A673 (cell line): Measurements from ENCODE around the gene TSKS. TPM values are rescaled to one million over a fixed set of nuclear protein-coding genes. Genes with fewer than 3 reads are reported as not detected.

ENCODE experiments used
- BruUV-seq: library from RNA; stranded (reverse); fragments of 400-500 nt; replicated peaks from 2 replicates; lab custom pipeline; 2021; lab: Mats Ljungman, UMichigan
- CTCF ChIA-PET: fragments of 300-600 bp; sonication (Branson Sonifier 250); formaldehyde crosslinking; loops from one replicate; lab custom pipeline; 2022; ENCODE audit warnings: antibody characterized with exemption; lab: Charles Lee
- POLR2A ChIA-PET: fragments of 300-600 bp; sonication (Branson Sonifier 250); formaldehyde crosslinking; loops from one replicate; lab custom pipeline; 2022; ENCODE audit warnings: antibody characterized with exemption; ENCODE audit not compliant: low non-redundant PET; lab: Charles Lee
- DNase-seq: peaks from one replicate; pipeline ENCODE4 v3.0.0-alpha.2; 2015; ENCODE audit warnings: low spot score
- H3K27ac ChIP-seq: fragments of 200-600 bp; sonication (generic); 2 replicates; pipeline ENCODE4 v1.5.1; 2016; ENCODE audit warnings: mixed run types, low read depth, mild to moderate bottlenecking, mixed read lengths, antibody characterized with exemption, low read length; ENCODE audit not compliant: poor library complexity, severe bottlenecking
- H3K27me3 ChIP-seq: fragments of 200-600 bp; sonication (generic); replicated peaks from 2 replicates; pipeline ENCODE4 v1.6.1; 2017; ENCODE audit warnings: mixed run types, low read depth, mild to moderate bottlenecking, mixed read lengths, antibody characterized with exemption, low read length; ENCODE audit not compliant: insufficient read depth, poor library complexity
- H3K36me3 ChIP-seq: fragments of 200-600 bp; sonication (generic); 2 replicates; pipeline ENCODE4 v1.6.1; 2016; ENCODE audit warnings: mixed run types, mild to moderate bottlenecking, mixed read lengths, antibody characterized with exemption, low read length; ENCODE audit not compliant: insufficient read depth, poor library complexity, severe bottlenecking
- H3K4me1 ChIP-seq: fragments of 200-600 bp; sonication (generic); 2 replicates; pipeline ENCODE4 v1.6.1; 2017; ENCODE audit warnings: mixed run types, mild to moderate bottlenecking, mixed read lengths, antibody characterized with exemption, low read length; ENCODE audit not compliant: insufficient read depth, poor library complexity, severe bottlenecking
- H3K4me3 ChIP-seq: fragments of 200-600 bp; sonication (generic); 2 replicates; pipeline ENCODE4 v1.5.1; 2016; ENCODE audit warnings: low read depth, mixed run types, mild to moderate bottlenecking, mixed read lengths, low read length; ENCODE audit not compliant: poor library complexity, severe bottlenecking
- H3K9me3 ChIP-seq: fragments of 200-600 bp; sonication (generic); 2 replicates; pipeline ENCODE4 v1.6.1; 2016; ENCODE audit warnings: mixed run types, low read depth, mild to moderate bottlenecking, mixed read lengths, antibody characterized with exemption, low read length; ENCODE audit not compliant: poor library complexity, severe bottlenecking
- CTCF ChIP-seq: fragments of 300-800, 200-600 bp; sonication (generic); conservative IDR thresholded peaks from 2 replicates; pipeline ENCODE4 v1.5.1; 2017; ENCODE audit warnings: low read depth, mild to moderate bottlenecking, antibody characterized with exemption, low read length, moderate library complexity, mixed read lengths
- EZH2 ChIP-seq: fragments of 200-600 bp; sonication (generic); IDR thresholded peaks from 2 replicates; pipeline ENCODE4 v1.6.1; 2017; ENCODE audit warnings: borderline replicate concordance, low read depth, mild to moderate bottlenecking, mixed read lengths, antibody characterized with exemption, low read length; ENCODE audit not compliant: poor library complexity, severe bottlenecking
- intact Hi-C: fragments of 100-400 bp; cut with micrococcal nuclease; formaldehyde crosslinking; loops from one replicate; pipeline ENCODE4 v1.10.0; 2022; ENCODE audit not compliant: unreplicated experiment
- total RNA-seq: library from RNA; stranded (reverse); gene quantifications from 2 replicates; pipeline ENCODE4 v1.2.3, GENCODE V29; 2021

TSKS gene
- total RNA-seq, 1 experiment from 2014 or later: not detected

GRCh38 chr19:49766930-49767299 is 3.8 kb upstream of the TSKS start, which contains the start of gene AP2A1:
Gene AP2A1 (plus strand): TSS chr19:49767001. CDS start chr19:49767134, 133 bp downstream.
- DNase-seq: no peak
- ChIA-PET POLR2A (interaction anchor here (0.7 kb wide), 2 partner anchors 274 to 315 kb away, joined by 3 to 24 read pairs; partner anchors contain the start of gene PIH1D1), CTCF (interaction anchor here (0.5 to 1.0 kb wide), 4 partner anchors 16 to 1387 kb away, joined by 3 to 14 read pairs (median 4); no protein-coding TSS in a partner anchor)
- peak within 1 kb of the TSS; percentile 95 for H3K27ac ChIP-seq
- peak within 1 kb of the TSS; percentile 99 for H3K4me3 ChIP-seq
- no peaks in the 10 kb centered on the region for H3K36me3 ChIP-seq
- no peaks in the 10 kb centered on the region for H3K27me3 ChIP-seq
- H3K4me1 ChIP-seq: peaks cover 15% of the 10 kb centered on the region
- TF ChIP-seq CTCF (no peak), EZH2 (no peak)
- H3K9me3 ChIP-seq: no peaks in the 10 kb centered on the region
- no TSS peak for BruUV-seq
- intact Hi-C loops: loop anchor here (5.0 to 10.0 kb wide), 2 partner anchors 100 to 158 kb away; partner anchors contain the start of genes ATF5, NUP62 and PNKP

- intact Hi-C loops: loop anchor here (5.0 to 10.0 kb wide), 2 partner anchors 101 to 159 kb away; partner anchors contain the start of genes ATF5, NUP62 and PNKP
- POLR2A ChIA-PET: interaction anchor here (0.7 kb wide), 2 partner anchors 273 to 315 kb away, joined by 3 to 24 read pairs; partner anchors contain the start of gene PIH1D1
- peak; percentile 100 for DNase-seq
- H3K4me3 ChIP-seq: peak overlapping the region; percentile 99
- H3K9me3 ChIP-seq: no peaks in the 10 kb centered on the region
- TF ChIP-seq EZH2: no peak
- TF ChIP-seq CTCF: no peak
- no peaks in the 10 kb centered on the region for H3K36me3 ChIP-seq
- TSS peak; percentile 98 for BruUV-seq
- H3K27me3 ChIP-seq: no peaks in the 10 kb centered on the region
- CTCF ChIA-PET: interaction anchor here (0.5 to 1.0 kb wide), 4 partner anchors 15 to 1386 kb away, joined by 3 to 14 read pairs (median 4); no protein-coding TSS in a partner anchor
- H3K4me1 ChIP-seq: peaks cover 15% of the 10 kb centered on the region
- H3K27ac ChIP-seq: peak overlapping the region; percentile 95
These were observed 3.2 kb upstream of the TSKS start for GRCh38 chr19:49766007-49766929.

GRCh38 chr19:49764341-49764740 is 1.2 kb upstream of the TSKS start:
- H3K4me3 ChIP-seq: no peak overlapping the region
- H3K9me3 ChIP-seq: no peaks in the 10 kb centered on the region
- no peak for DNase-seq
- BruUV-seq: no TSS peak
- POLR2A ChIA-PET: interaction anchor here (0.9 kb wide), 1 partner anchor 46 kb away, joined by 8 read pairs; no protein-coding TSS in a partner anchor
- intact Hi-C loops: loop anchor here (10.0 kb wide), 1 partner anchor 160 kb away; the partner anchor contains the start of genes ATF5 and NUP62
- H3K27ac ChIP-seq: no peak overlapping the region
- no peaks in the 10 kb centered on the region for H3K27me3 ChIP-seq
- TF ChIP-seq EZH2: no peak
- no peak for TF ChIP-seq CTCF
- no peaks in the 10 kb centered on the region for H3K36me3 ChIP-seq
- CTCF ChIA-PET: no interaction called here
- peaks cover 15% of the 10 kb centered on the region for H3K4me1 ChIP-seq
